ENCODE data around the gene BTBD3. TPM values are rescaled to one million over a fixed set of nuclear protein-coding genes. Genes with fewer than 3 reads are reported as not detected.

The BTBD3 gene
- total RNA-seq, 2 donors from 2014 or later, result 81.7 to 115 TPM

- Histone ChIP-seq H3K4me3 (ENCODE audit: low read length) (peak overlapping the region; percentile 93), H3K9ac (ENCODE audit: extremely low read depth, low read length, poor library complexity, severe bottlenecking) (peak overlapping the region; percentile 72), H3K9me3 (ENCODE audit: control insufficient read depth, low read length) (no peaks in the 10 kb centered on the region), H3K27ac (ENCODE audit: low read depth, low read length) (peak overlapping the region; percentile 83), H3K4me1 (ENCODE audit: control insufficient read depth, insufficient read depth, low read length) (no peaks in the 10 kb centered on the region), H3K27me3 (ENCODE audit: control insufficient read depth, insufficient read depth, low read length, poor library complexity, severe bottlenecking) (no peaks in the 10 kb centered on the region), H3K36me3 (ENCODE audit: control insufficient read depth, insufficient read depth, low read length) (no peaks in the 10 kb centered on the region)
- H3K36me3 Mint-ChIP-seq (ENCODE audit: low read depth), result peaks cover 4% of the 10 kb centered on the region
- 0% methylated on average over 1 to 72 of the region's 72 CpGs for WGBS, 2 experiments (ENCODE audit: insufficient coverage in 1 of 2, insufficient read length in 1 of 2)
- DNase-seq, result no peak
- peaks cover 32% of the 10 kb centered on the region for H3K4me1 Mint-ChIP-seq
- no peaks in the 10 kb centered on the region for H3K9me3 Mint-ChIP-seq
- peak; percentile 14 for TF ChIP-seq CTCF (conservative IDR thresholded peaks at IDR 0.05)
- peaks cover 15% of the 10 kb centered on the region for H3K27me3 Mint-ChIP-seq (ENCODE audit: insufficient read depth)
- peak overlapping the region; percentile 91 for H3K4me3 Mint-ChIP-seq
- peak overlapping the region; percentile 95 for H3K27ac Mint-ChIP-seq
Measured at GRCh38 chr20:11891077-11891775, 26.5 kb upstream of the BTBD3 start.

GRCh38 chr20:11891776-11892545, 25.7 kb upstream of the BTBD3 start:
- Mint-ChIP-seq H3K4me3 (peak overlapping the region; percentile 91), H3K9me3 (no peaks in the 10 kb centered on the region), H3K36me3 (ENCODE audit: low read depth) (peaks cover 4% of the 10 kb centered on the region), H3K4me1 (peaks cover 32% of the 10 kb centered on the region), H3K27ac (peak overlapping the region; percentile 95), H3K27me3 (ENCODE audit: insufficient read depth) (peaks cover 15% of the 10 kb centered on the region)
- 1 to 8% methylated on average over 1 to 17 of the region's 17 CpGs for WGBS, 2 experiments (ENCODE audit: insufficient coverage in 1 of 2, insufficient read length in 1 of 2)
- peak overlapping the region; percentile 93 for H3K4me3 ChIP-seq (ENCODE audit: low read length)
- H3K36me3 ChIP-seq (ENCODE audit: control insufficient read depth, insufficient read depth, low read length), result no peaks in the 10 kb centered on the region
- TF ChIP-seq CTCF (conservative IDR thresholded peaks at IDR 0.05), result no peak
- H3K27ac ChIP-seq (ENCODE audit: low read depth, low read length), result peak overlapping the region; percentile 83
- H3K4me1 ChIP-seq (ENCODE audit: control insufficient read depth, insufficient read depth, low read length), result no peaks in the 10 kb centered on the region
- peak overlapping the region; percentile 72 for H3K9ac ChIP-seq (ENCODE audit: extremely low read depth, low read length, poor library complexity, severe bottlenecking)
- H3K27me3 ChIP-seq (ENCODE audit: control insufficient read depth, insufficient read depth, low read length, poor library complexity, severe bottlenecking), result no peaks in the 10 kb centered on the region
- H3K9me3 ChIP-seq (ENCODE audit: control insufficient read depth, low read length), result no peaks in the 10 kb centered on the region
- DNase-seq, result peak; percentile 90

- H3K9ac ChIP-seq (ENCODE audit: extremely low read depth, low read length, poor library complexity, severe bottlenecking), result no peak overlapping the region
- H3K27ac Mint-ChIP-seq, result no peak overlapping the region
- WGBS, 2 experiments (ENCODE audit: insufficient coverage in 1 of 2, insufficient read length in 1 of 2), result 91 to 94% methylated on average over 4 to 6 of the region's 6 CpGs
- H3K27me3 ChIP-seq (ENCODE audit: control insufficient read depth, insufficient read depth, low read length, poor library complexity, severe bottlenecking), result no peaks in the 10 kb centered on the region
- peaks cover 8% of the 10 kb centered on the region for H3K36me3 Mint-ChIP-seq (ENCODE audit: low read depth)
- H3K9me3 ChIP-seq (ENCODE audit: control insufficient read depth, low read length), result no peaks in the 10 kb centered on the region
- TF ChIP-seq CTCF (conservative IDR thresholded peaks at IDR 0.05), result no peak
- no peaks in the 10 kb centered on the region for H3K4me1 ChIP-seq (ENCODE audit: control insufficient read depth, insufficient read depth, low read length)
- no peak overlapping the region for H3K27ac ChIP-seq (ENCODE audit: low read depth, low read length)
- H3K4me3 Mint-ChIP-seq, result no peak overlapping the region
- DNase-seq, result no peak
- no peaks in the 10 kb centered on the region for H3K36me3 ChIP-seq (ENCODE audit: control insufficient read depth, insufficient read depth, low read length)
- H3K9me3 Mint-ChIP-seq, result no peaks in the 10 kb centered on the region
- peaks cover 12% of the 10 kb centered on the region for H3K27me3 Mint-ChIP-seq (ENCODE audit: insufficient read depth)
- H3K4me3 ChIP-seq (ENCODE audit: low read length), result no peak overlapping the region
- peaks cover 38% of the 10 kb centered on the region for H3K4me1 Mint-ChIP-seq
Measured at GRCh38 chr20:11894062-11894461, 23.6 kb upstream of the BTBD3 start.
